SK-N-SH (cell line): ENCODE results near the gene TP53BP1.

ENCODE experiments used
- CTCF ChIP-seq: fragments of 200-600 bp; sonication (generic); IDR thresholded peaks from 2 replicates; pipeline ENCODE4 v1.6.1; 2017; ENCODE audit warnings: antibody characterized with exemption, mild to moderate bottlenecking, moderate library complexity
- ELF1 ChIP-seq: IDR thresholded peaks from 2 replicates; pipeline ENCODE4 v1.4.0; 2012
- JUND ChIP-seq: IDR thresholded peaks from 2 replicates; pipeline ENCODE4 v1.4.0; 2012
- NFIC ChIP-seq: IDR thresholded peaks from 2 replicates; pipeline ENCODE4 v1.4.0; 2012; ENCODE audit warnings: borderline replicate concordance
- NRF1 ChIP-seq: IDR thresholded peaks from 2 replicates; pipeline ENCODE4 v1.6.1; 2012; ENCODE audit warnings: low read depth, mild to moderate bottlenecking, low read length
- PBX3 ChIP-seq: IDR thresholded peaks from 2 replicates; pipeline ENCODE4; 2012

GRCh38 chr15:43446344-43446743 is 46.6 kb downstream of the TP53BP1 start:
- no peak for TF ChIP-seq ELF1
- no peak for TF ChIP-seq CTCF
- no peak for TF ChIP-seq NFIC
- no peak for TF ChIP-seq JUND
- TF ChIP-seq PBX3: no peak
- TF ChIP-seq NRF1: no peak
